Neuronal stem cell (in vitro differentiated cells): ENCODE results near the gene KCTD13.
A peak's percentile ranks its signal among the peaks of the same experiment; 100 is the strongest.

ENCODE experiments used
- DNase-seq: peaks from one replicate; pipeline ENCODE4 v3.0.0-alpha.2; 2013; ENCODE audit warnings: low spot score
- H2AFZ ChIP-seq: one replicate; pipeline ENCODE4 v1.6.1; 2013; ENCODE audit warnings: mild to moderate bottlenecking, low read length, inconsistent platforms
- H2AK5ac ChIP-seq: 2 replicates; pipeline ENCODE4 v1.6.1; 2013; ENCODE audit warnings: low read depth, mild to moderate bottlenecking, inconsistent platforms, low read length, moderate library complexity, mixed read lengths
- H2BK120ac ChIP-seq: 2 replicates; pipeline ENCODE4 v1.6.1; 2013; ENCODE audit warnings: low read depth, mild to moderate bottlenecking, inconsistent platforms, low read length, moderate library complexity, mixed read lengths
- H2BK12ac ChIP-seq: one replicate; pipeline ENCODE4 v1.6.1; 2013; ENCODE audit warnings: low read length, inconsistent platforms
- H2BK15ac ChIP-seq: 2 replicates; pipeline ENCODE4 v1.6.1; 2013; ENCODE audit warnings: mild to moderate bottlenecking, low read length, inconsistent platforms, mixed read lengths
- H2BK5ac ChIP-seq: one replicate; pipeline ENCODE4 v1.6.1; 2013; ENCODE audit warnings: inconsistent platforms, mild to moderate bottlenecking, low read length, moderate library complexity
- H3K14ac ChIP-seq: one replicate; pipeline ENCODE4 v1.6.1; 2013; ENCODE audit warnings: low read length, inconsistent platforms
- H3K18ac ChIP-seq: 2 replicates; pipeline ENCODE4 v1.6.1; 2013; ENCODE audit warnings: low read length, inconsistent platforms
- H3K23ac ChIP-seq: 2 replicates; pipeline ENCODE4 v1.6.1; 2013; ENCODE audit warnings: low read depth, mild to moderate bottlenecking, mixed read lengths, low read length, inconsistent platforms; ENCODE audit not compliant: poor library complexity
- H3K27ac ChIP-seq: replicated peaks from 3 replicates; pipeline ENCODE4 v1.5.1; 2013; ENCODE audit warnings: low read length, inconsistent platforms
- H3K27me3 ChIP-seq, 3 experiments: 2 replicates each; pipeline ENCODE4 v1.6.1; 2013; ENCODE audit warnings: low read length in 3 of 3, mild to moderate bottlenecking in 2 of 3, inconsistent platforms in 1 of 3, low read depth in 1 of 3, mixed read lengths in 1 of 3, moderate library complexity in 1 of 3; ENCODE audit not compliant: control insufficient read depth in 3 of 3, insufficient read depth in 3 of 3
- H3K36me3 ChIP-seq, 2 donors: replicated peaks in 1 of 2; 2 replicates each; pipeline ENCODE4 v1.6.1; 2013; ENCODE audit warnings: low read length in 2 of 2; ENCODE audit not compliant: control insufficient read depth in 2 of 2, insufficient read depth in 2 of 2
- H3K4ac ChIP-seq: 2 replicates; pipeline ENCODE4 v1.6.1; 2013; ENCODE audit warnings: inconsistent platforms, mild to moderate bottlenecking, low read length, moderate library complexity
- H3K4me1 ChIP-seq, 2 donors: 1 replicate in 1 of 2; 2 replicates in 1 of 2; pipeline ENCODE4 v1.6.1; 2013; ENCODE audit warnings: low read length in 2 of 2, low read depth in 1 of 2; ENCODE audit not compliant: control insufficient read depth in 2 of 2, insufficient read depth in 1 of 2
- H3K4me2 ChIP-seq: one replicate; pipeline ENCODE4 v1.6.1; 2013; ENCODE audit warnings: mild to moderate bottlenecking, low read length, inconsistent platforms; ENCODE audit not compliant: insufficient read depth, poor library complexity, severe bottlenecking
- H3K4me3 ChIP-seq, 2 donors: 2 replicates each; pipeline ENCODE4 v1.5.1; 2013; ENCODE audit warnings: low read length in 2 of 2, mild to moderate bottlenecking in 2 of 2, inconsistent platforms in 1 of 2, moderate library complexity in 1 of 2
- H3K79me1 ChIP-seq: one replicate; pipeline ENCODE4 v1.6.1; 2013; ENCODE audit warnings: low read depth, mild to moderate bottlenecking, inconsistent platforms, low read length, moderate library complexity
- H3K9ac ChIP-seq: one replicate; pipeline ENCODE4 v1.6.1; 2013; ENCODE audit warnings: mild to moderate bottlenecking, low read depth, low read length, inconsistent platforms; ENCODE audit not compliant: poor library complexity
- H3K9me3 ChIP-seq, 2 donors: replicated peaks in 1 of 2; 2 replicates each; pipeline versions ENCODE3 to v1.6.1; 2013; ENCODE audit warnings: low read length in 2 of 2, mild to moderate bottlenecking in 2 of 2, inconsistent platforms in 1 of 2, low read depth in 1 of 2, mixed read lengths in 1 of 2, moderate library complexity in 1 of 2; ENCODE audit not compliant: control insufficient read depth in 2 of 2, insufficient read depth in 1 of 2
- H4K8ac ChIP-seq: one replicate; pipeline ENCODE4 v1.6.1; 2013; ENCODE audit warnings: low read depth, mild to moderate bottlenecking, inconsistent platforms, low read length, moderate library complexity
- H4K91ac ChIP-seq: one replicate; pipeline ENCODE4 v1.6.1; 2013; ENCODE audit warnings: low read length, low read depth, mild to moderate bottlenecking, inconsistent platforms; ENCODE audit not compliant: poor library complexity
- WGBS, 2 donors: extraction: QIAGEN DNeasy Blood & Tissue Kit; methylation state at CpG; one replicate each; pipeline ENCODE4 v1.1.7; 2013; ENCODE audit warnings: missing lambda C conversion rate in 2 of 2, mixed read lengths in 1 of 2; ENCODE audit not compliant: insufficient read length in 2 of 2, insufficient replicate concordance in 1 of 2; ENCODE audit errors: extremely low coverage in 2 of 2; 5-methylcytosine and 5-hydroxymethylcytosine counted together

The KCTD13 gene

DNA sequence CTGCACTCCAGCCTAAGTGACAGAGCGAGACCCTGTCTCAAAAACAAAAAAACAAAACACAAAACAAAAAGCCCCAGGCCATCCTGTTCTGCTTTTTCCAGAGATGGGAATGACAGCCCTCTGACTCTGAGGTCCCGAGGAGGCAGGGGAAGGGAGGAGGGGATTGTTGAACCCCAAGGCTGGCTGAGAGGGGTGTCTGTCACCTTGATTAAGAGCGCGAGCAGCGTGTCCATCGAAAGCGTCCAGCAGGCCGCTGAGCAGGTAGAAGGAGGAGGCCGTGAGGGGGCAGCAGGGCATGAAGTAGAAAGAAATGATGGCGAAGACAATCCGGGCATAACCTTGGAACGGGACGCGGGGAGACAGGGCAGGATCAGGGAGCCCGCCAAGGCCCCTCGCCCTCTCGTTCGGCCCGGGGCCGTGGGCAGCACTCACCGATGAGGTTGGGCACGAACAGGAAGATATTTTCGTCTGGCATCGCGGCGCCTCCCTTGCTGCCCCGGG is 63.6 kb downstream of the KCTD13 start:
- Histone ChIP-seq H3K4me2 (peak overlapping the region; percentile 75), H4K91ac (no peak overlapping the region), H3K79me1 (peaks cover 7% of the 10 kb centered on the region), H3K18ac (peak overlapping the region; percentile 91), H3K4me3 (peak overlapping the region; percentile 77 to 96), H3K27me3 (no peaks in the 10 kb centered on the region), H2BK120ac (no peak overlapping the region), H3K4me1 (peaks cover 4 to 8% of the 10 kb centered on the region in 2 donors), H3K23ac (peak overlapping the region; percentile 94), H3K4ac (no peak overlapping the region), H3K9me3 (no peaks in the 10 kb centered on the region), H2AFZ (peak overlapping the region; percentile 92), H3K36me3 (peaks cover 20 to 22% of the 10 kb centered on the region in 2 donors), H4K8ac (no peak overlapping the region), H2AK5ac (peak overlapping the region; percentile 5), H3K27ac (peak overlapping the region; percentile 55), H3K14ac (no peak overlapping the region), H2BK12ac (no peak overlapping the region), H2BK15ac (peak overlapping the region; percentile 94), H3K9ac (peak overlapping the region; percentile 92), H2BK5ac (peak overlapping the region; percentile 96)
- no CpG with 5 or more reads among the region's 27 CpGs for WGBS, 2 donors
- no peak for DNase-seq

- Histone ChIP-seq H2BK120ac (no peak overlapping the region), H3K14ac (no peak overlapping the region), H2AFZ (no peak overlapping the region), H3K4me2 (no peak overlapping the region), H3K9ac (no peak overlapping the region), H2BK15ac (no peak overlapping the region), H3K4me1 (peaks cover 4 to 8% of the 10 kb centered on the region in 2 donors), H3K27ac (no peak overlapping the region), H2AK5ac (no peak overlapping the region), H4K8ac (no peak overlapping the region), H2BK12ac (no peak overlapping the region), H4K91ac (no peak overlapping the region), H3K27me3 (no peaks in the 10 kb centered on the region), H3K4ac (no peak overlapping the region), H3K79me1 (peaks cover 7% of the 10 kb centered on the region), H2BK5ac (no peak overlapping the region), H3K18ac (no peak overlapping the region), H3K36me3 (peaks cover 20 to 22% of the 10 kb centered on the region in 2 donors), H3K9me3 (no peaks in the 10 kb centered on the region), H3K4me3 (no peak overlapping the region), H3K23ac (no peak overlapping the region)
- WGBS, 2 donors = no CpG with 5 or more reads among the region's 9 CpGs
- DNase-seq = no peak
These were observed 65.8 kb downstream of the KCTD13 start for GRCh38 chr16:29860218-29860617.

- Histone ChIP-seq H3K23ac (no peak overlapping the region), H3K14ac (no peak overlapping the region), H4K91ac (no peak overlapping the region), H2BK15ac (no peak overlapping the region), H3K79me1 (peaks cover 7% of the 10 kb centered on the region), H3K4me2 (no peak overlapping the region), H3K18ac (no peak overlapping the region), H2BK5ac (no peak overlapping the region), H2BK12ac (no peak overlapping the region), H4K8ac (peak overlapping the region; percentile 57), H3K4ac (no peak overlapping the region), H3K9ac (no peak overlapping the region), H3K36me3 (peaks cover 20 to 22% of the 10 kb centered on the region in 2 donors), H3K27me3 (no peaks in the 10 kb centered on the region), H2BK120ac (no peak overlapping the region), H3K27ac (no peak overlapping the region), H3K4me1 (peaks cover 4 to 8% of the 10 kb centered on the region in 2 donors), H3K4me3 (no peak overlapping the region), H2AK5ac (no peak overlapping the region), H3K9me3 (no peaks in the 10 kb centered on the region), H2AFZ (no peak overlapping the region)
- no CpG with 5 or more reads among the region's 19 CpGs for WGBS, 2 donors
- no peak for DNase-seq
These were observed 67.1 kb downstream of the KCTD13 start for GRCh38 chr16:29858974-29859373.

GRCh38 chr16:29858149-29858849 is 67.7 kb downstream of the KCTD13 start:
- Histone ChIP-seq H3K23ac (no peak overlapping the region), H3K4me3 (no peak overlapping the region), H2BK15ac (no peak overlapping the region), H2BK120ac (no peak overlapping the region), H4K8ac (no peak overlapping the region), H3K18ac (no peak overlapping the region), H3K9me3 (no peaks in the 10 kb centered on the region), H2BK12ac (no peak overlapping the region), H3K4me2 (no peak overlapping the region), H3K36me3 (peaks cover 20 to 22% of the 10 kb centered on the region in 2 donors), H3K9ac (peak overlapping the region; percentile 4), H4K91ac (no peak overlapping the region), H3K4ac (no peak overlapping the region), H3K27me3 (no peaks in the 10 kb centered on the region), H3K27ac (no peak overlapping the region), H3K4me1 (peaks cover 4 to 5% of the 10 kb centered on the region in 2 donors), H3K79me1 (peaks cover 7% of the 10 kb centered on the region), H2AFZ (no peak overlapping the region), H2AK5ac (no peak overlapping the region), H2BK5ac (no peak overlapping the region), H3K14ac (no peak overlapping the region)
- no CpG with 5 or more reads among the region's 10 CpGs for WGBS, 2 donors
- no peak for DNase-seq
